HFFc6 (cell line): ENCODE measurements around the gene ZNF75A. TPM values are rescaled to one million over a fixed set of nuclear protein-coding genes. Genes with fewer than 3 reads are reported as not detected.
"Not testable (repeated sequence)": the region's sequence is repeated elsewhere in the genome, so short reads cannot be mapped to it uniquely, and the experiment has no call there.

ENCODE experiments used
- DNase-seq: peaks from one replicate; pipeline ENCODE4 v3.0.0-alpha.2; 2018
- H3K27ac Mint-ChIP-seq: 2 replicates; pipeline ENCODE4 v1.8.0; 2020; ENCODE audit warnings: mild to moderate bottlenecking, mixed read lengths
- H3K27me3 Mint-ChIP-seq: 2 replicates; pipeline ENCODE4 v1.8.0; 2021; ENCODE audit warnings: mild to moderate bottlenecking, moderate library complexity, mixed read lengths; ENCODE audit not compliant: insufficient read depth
- H3K36me3 Mint-ChIP-seq: 2 replicates; pipeline ENCODE4 v1.8.0; 2021; ENCODE audit warnings: low read depth, mixed read lengths
- H3K4me1 Mint-ChIP-seq: 2 replicates; pipeline ENCODE4 v1.8.0; 2020; ENCODE audit warnings: low read depth, mixed read lengths
- H3K4me3 Mint-ChIP-seq: 2 replicates; pipeline ENCODE4 v1.8.0; 2020; ENCODE audit warnings: mild to moderate bottlenecking, moderate library complexity, mixed read lengths
- H3K9me3 Mint-ChIP-seq: 2 replicates; pipeline ENCODE4 v1.8.0; 2020; ENCODE audit warnings: mild to moderate bottlenecking, mixed read lengths
- total RNA-seq, 6 experiments: library from RNA; stranded (reverse); fragmentation: NEBNext Ultra II Directional; extraction: Animal tissue kit (Norgen Biotek cat#: 25700); gene quantifications; 2 replicates in 1 of 6; 3 replicates in 5 of 6; pipeline ENCODE4 v1.2.3, GENCODE V29; 2021
- TF ChIP-seq, protein P1 (sequence below): fragments of 200-600 bp; sonication (generic); IDR thresholded peaks from 2 replicates; pipeline ENCODE4 v1.5.0; 2021; ENCODE audit warnings: antibody characterized with exemption, mild to moderate bottlenecking

The ZNF75A gene
- total RNA-seq, 6 experiments from 2014 or later: 12.7 to 16.6 (median 14.4) TPM

DNA sequence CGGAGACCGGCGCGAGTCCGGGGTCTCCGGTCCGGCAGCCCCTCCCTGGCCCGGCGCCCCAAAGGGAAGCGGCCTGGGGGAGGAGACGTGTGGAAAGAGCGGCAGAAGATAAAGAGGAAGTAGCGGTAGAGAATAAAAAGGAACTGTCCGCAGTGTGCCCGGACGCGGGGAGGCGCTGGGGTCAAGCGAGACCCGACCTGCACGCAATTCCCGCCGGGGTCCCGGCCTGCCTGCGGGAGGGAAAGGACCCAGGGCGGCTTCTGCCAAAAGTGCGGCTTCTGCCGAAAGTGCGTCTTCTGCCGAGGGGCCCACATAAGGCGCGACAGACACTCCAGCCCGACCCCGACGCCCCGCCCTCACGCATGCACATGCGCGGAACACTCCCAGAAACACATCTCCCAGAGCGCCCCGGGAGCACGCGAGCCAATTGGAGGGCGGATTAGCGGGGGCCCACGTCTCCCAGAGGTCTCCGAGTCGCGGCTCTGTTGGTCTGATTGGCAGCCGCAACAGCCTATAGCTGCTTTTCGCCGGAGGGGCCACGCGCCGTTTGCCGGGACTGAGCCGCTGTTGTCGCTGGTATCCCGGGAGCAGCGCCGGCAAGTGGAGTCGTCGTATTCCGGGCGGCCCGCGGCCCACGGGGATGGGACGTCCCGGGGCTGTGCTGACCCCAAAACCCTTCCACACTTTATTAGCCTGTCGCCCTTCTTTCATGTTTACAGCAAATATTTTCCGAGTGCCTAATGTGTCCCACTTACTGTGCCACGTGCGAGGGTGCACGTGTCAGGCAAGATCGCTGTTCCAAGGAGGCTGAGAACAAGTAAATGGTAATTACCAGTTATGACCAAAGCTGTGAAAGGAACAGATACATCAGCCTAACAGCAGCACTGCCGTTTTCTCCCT lies 40.9 kb upstream of the ZNF75A start:
- Mint-ChIP-seq H3K27me3 (0 out of 2 replicates have a peak, but pooled peaks cover 3% of the 10 kb centered on the region), H3K27ac (peak overlapping the region; percentile 88), H3K4me1 (peaks cover 27% of the 10 kb centered on the region), H3K4me3 (peak overlapping the region; percentile 89), H3K36me3 (no peaks in the 10 kb centered on the region), H3K9me3 (no peaks in the 10 kb centered on the region)
- TF ChIP-seq, protein P1, sequence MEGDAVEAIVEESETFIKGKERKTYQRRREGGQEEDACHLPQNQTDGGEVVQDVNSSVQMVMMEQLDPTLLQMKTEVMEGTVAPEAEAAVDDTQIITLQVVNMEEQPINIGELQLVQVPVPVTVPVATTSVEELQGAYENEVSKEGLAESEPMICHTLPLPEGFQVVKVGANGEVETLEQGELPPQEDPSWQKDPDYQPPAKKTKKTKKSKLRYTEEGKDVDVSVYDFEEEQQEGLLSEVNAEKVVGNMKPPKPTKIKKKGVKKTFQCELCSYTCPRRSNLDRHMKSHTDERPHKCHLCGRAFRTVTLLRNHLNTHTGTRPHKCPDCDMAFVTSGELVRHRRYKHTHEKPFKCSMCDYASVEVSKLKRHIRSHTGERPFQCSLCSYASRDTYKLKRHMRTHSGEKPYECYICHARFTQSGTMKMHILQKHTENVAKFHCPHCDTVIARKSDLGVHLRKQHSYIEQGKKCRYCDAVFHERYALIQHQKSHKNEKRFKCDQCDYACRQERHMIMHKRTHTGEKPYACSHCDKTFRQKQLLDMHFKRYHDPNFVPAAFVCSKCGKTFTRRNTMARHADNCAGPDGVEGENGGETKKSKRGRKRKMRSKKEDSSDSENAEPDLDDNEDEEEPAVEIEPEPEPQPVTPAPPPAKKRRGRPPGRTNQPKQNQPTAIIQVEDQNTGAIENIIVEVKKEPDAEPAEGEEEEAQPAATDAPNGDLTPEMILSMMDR: peak; percentile 44
- DNase-seq: peak; percentile 99

DNA sequence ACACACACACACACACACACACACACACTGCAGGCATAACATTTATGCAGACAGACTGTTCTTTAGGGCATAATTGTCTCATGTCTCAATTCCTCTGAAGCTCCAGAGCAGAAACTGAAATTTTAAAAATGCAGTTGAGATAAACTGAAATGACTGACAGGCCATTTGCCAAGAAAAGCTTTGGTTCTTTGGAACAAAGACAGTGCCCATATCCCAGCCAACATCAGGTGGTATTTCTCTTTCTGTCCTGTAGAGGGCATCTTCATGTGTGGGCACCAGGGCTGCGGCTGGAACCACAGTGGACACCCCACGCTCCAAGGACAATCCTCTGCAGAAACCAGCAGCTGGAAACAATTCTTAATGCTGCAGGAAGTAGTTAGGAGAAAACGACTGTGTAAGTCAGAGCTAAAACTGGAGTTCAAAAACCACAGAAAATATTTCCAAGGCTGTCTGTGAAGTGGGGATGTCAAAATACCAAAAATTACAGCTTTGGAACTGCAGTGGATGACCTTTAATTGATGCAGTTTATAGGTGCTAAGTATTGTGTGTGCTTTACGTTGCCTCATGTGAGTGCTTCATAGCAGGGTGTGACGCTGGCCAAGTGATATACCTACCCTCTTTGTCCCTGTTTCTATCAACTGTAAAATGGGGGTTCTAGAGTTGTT lies 38.3 kb upstream of the ZNF75A start:
- TF ChIP-seq, protein P1: peak; percentile 81
- Mint-ChIP-seq H3K4me1 (peaks cover 27% of the 10 kb centered on the region), H3K4me3 (no peak overlapping the region; the same call in 1 of the 2 replicates), H3K9me3 (no peaks in the 10 kb centered on the region), H3K27me3 (0 out of 2 replicates have a peak, but pooled peaks cover 3% of the 10 kb centered on the region), H3K27ac (no peak overlapping the region), H3K36me3 (no peaks in the 10 kb centered on the region)
- DNase-seq: peak; percentile 55

DNA sequence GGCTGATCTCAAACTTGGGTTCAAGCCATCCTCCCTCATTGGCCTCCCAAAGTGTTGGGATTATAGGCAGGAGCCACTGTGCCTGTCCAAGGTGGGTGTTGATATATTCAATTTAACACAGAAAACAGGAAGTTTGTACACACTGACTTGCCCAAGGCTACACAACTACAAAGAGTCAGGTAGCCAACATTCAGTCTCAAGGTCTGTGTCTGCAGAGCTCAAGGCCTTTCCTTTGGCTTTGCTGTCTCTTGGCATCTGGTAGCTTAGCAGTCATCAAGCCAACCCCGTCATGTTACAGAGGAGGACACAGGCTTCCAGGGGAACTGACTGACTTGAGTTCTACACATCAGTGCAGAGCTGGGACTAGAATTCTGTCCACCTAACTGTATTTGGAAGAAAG lies 37.0 kb upstream of the ZNF75A start:
- H3K27me3 Mint-ChIP-seq: peaks cover 3% of the 10 kb centered on the region; the same call in 1 of the 2 replicates
- no peaks in the 10 kb centered on the region for H3K9me3 Mint-ChIP-seq
- peaks cover 18% of the 10 kb centered on the region for H3K4me1 Mint-ChIP-seq
- DNase-seq: no peak
- H3K4me3 Mint-ChIP-seq: no peak overlapping the region
- H3K36me3 Mint-ChIP-seq: no peaks in the 10 kb centered on the region
- no peak overlapping the region for H3K27ac Mint-ChIP-seq
- TF ChIP-seq, protein P1: no peak

DNA sequence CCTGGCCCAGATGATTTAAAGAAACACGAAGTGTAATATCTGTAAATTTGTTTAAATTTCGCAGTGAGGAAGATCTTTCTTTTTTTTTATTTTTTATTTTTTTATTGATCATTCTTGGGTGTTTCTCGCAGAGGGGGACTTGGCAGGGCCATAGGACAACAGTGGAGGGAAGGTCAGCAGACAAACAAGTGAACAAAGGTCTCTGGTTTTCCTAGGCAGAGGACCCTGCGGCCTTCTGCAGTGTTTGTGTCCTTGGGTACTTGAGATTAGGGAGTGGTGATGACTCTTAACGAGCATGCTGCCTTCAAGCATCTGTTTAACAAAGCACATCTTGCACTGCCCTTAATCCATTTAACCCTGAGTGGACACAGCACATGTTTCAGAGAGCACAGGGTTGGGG lies 34.6 kb upstream of the ZNF75A start:
- H3K27ac Mint-ChIP-seq, H3K27me3 Mint-ChIP-seq, H3K4me1 Mint-ChIP-seq, H3K4me3 Mint-ChIP-seq, H3K36me3 Mint-ChIP-seq, H3K9me3 Mint-ChIP-seq, DNase-seq: not testable (repeated sequence)

DNA sequence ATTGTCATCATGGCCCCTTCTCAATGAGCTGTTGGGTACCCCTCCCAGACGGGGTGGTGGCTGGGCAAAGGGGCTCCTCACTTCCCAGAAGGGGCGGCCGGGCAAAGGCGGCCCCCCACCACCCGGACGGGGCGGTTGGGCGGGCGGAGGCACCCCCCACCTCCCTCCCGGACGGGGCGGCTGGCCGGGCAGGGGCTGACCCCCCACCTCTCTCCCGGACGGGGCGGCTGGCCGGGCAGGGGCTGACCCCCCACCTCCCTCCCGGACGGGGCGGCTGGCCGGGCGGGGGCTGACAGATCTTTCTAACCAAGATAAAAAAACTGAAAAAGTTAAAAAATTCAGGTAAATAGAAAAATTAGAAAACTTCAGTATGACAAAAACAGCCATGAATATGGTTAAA lies 34.0 kb upstream of the ZNF75A start:
- not testable (repeated sequence) for H3K4me3 Mint-ChIP-seq, H3K27ac Mint-ChIP-seq, DNase-seq, H3K27me3 Mint-ChIP-seq, H3K36me3 Mint-ChIP-seq, H3K4me1 Mint-ChIP-seq, H3K9me3 Mint-ChIP-seq

DNA sequence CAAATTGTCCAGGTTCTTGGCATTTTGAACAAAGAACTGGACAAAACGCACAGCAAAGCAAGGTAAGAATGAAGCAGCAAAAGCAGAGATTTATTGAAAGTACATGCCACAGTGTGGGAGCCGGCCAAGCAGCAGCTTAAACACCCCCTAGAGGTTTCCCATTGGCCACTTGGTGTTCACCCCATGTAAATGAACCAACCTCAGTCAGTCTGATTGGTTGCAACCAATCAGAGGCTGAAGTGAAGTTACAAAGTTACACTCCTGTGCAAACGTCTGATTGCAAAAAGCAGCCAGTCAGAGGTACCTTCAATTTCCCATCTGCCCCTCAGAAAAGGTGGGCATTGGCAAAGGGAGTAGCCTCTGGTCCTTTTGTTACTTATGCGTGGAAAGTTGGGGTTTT lies 30.8 kb upstream of the ZNF75A start:
- H3K36me3 Mint-ChIP-seq: no peaks in the 10 kb centered on the region
- H3K4me1 Mint-ChIP-seq: no peaks in the 10 kb centered on the region
- H3K27ac Mint-ChIP-seq: no peak overlapping the region; the same call in 1 of the 2 replicates
- peaks cover 9% of the 10 kb centered on the region for H3K27me3 Mint-ChIP-seq
- no peaks in the 10 kb centered on the region for H3K9me3 Mint-ChIP-seq
- TF ChIP-seq, protein P1: no peak
- no peak for DNase-seq
- no peak overlapping the region for H3K4me3 Mint-ChIP-seq
